Ureter (tissue), 1 donor: ENCODE results near the gene DOK3. TPM values are rescaled to one million over a fixed set of nuclear protein-coding genes. Genes with fewer than 3 reads are reported as not detected.
A peak's percentile ranks its signal among the peaks of the same experiment; 100 is the strongest.
"Not testable (repeated sequence)": the region's sequence is repeated elsewhere in the genome, so short reads cannot be mapped to it uniquely, and the experiment has no call there.

Experiments used
- DNase-seq: peaks from one replicate; pipeline ENCODE4 v3.0.0-alpha.2; 2020; ENCODE audit warnings: low spot score
- total RNA-seq: library from RNA; stranded (reverse); gene quantifications from one replicate; pipeline ENCODE4 v1.2.4, GENCODE V29; 2023
- donor health status: DM: yes; HTN: yes; CAD: no.

The DOK3 gene
- total RNA-seq, 1 donor from 2014 or later: 7.9 TPM

- peak; percentile 96 for DNase-seq
Observed at GRCh38 chr5:177497292-177498012, 12.2 kb downstream of the DOK3 start, which contains the start of gene PDLIM7. TSS of gene PDLIM7 (minus strand) at chr5:177497604. CDS start at chr5:177496512, 1,092 bp downstream.

- DNase-seq: peak; percentile 86
Observed at GRCh38 chr5:177496727-177497291, 12.8 kb downstream of the DOK3 start.

DNA sequence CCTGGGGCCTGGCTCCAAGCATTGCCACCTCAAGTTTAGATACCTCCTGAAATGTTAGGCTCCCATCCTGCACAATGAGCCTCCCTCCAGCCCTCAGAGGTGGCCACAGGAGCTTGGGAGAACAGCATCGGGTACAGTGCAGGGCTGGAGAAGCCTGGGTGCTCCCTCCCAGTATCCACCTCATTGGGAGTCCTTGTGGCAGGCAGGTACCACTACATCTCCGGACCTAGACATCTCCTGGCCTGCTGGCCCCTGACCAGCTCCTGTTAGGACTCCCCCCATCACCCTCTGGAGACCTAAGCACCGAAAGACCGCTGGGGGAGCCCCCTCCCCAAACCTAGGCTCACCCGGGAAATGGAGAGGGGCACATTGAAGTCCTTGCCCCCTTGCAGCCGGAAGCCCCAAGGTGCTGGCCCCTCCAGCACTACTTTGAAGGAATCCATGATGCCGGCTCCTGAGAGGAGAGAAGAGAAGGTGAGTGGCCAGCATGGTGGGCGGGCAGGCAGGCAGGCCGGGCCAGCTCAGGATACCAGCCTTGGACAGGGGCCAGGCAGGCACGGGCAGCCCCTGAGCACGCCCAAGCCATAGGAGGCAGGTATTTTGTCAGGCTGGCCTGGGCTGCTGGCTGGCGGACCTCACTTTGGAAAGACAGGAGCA, 13.4 kb downstream of the DOK3 start:
- DNase-seq: no peak

- DNase-seq: peak; percentile 81
Observed at GRCh38 chr5:177495243-177496060, 14.2 kb downstream of the DOK3 start.

DNA sequence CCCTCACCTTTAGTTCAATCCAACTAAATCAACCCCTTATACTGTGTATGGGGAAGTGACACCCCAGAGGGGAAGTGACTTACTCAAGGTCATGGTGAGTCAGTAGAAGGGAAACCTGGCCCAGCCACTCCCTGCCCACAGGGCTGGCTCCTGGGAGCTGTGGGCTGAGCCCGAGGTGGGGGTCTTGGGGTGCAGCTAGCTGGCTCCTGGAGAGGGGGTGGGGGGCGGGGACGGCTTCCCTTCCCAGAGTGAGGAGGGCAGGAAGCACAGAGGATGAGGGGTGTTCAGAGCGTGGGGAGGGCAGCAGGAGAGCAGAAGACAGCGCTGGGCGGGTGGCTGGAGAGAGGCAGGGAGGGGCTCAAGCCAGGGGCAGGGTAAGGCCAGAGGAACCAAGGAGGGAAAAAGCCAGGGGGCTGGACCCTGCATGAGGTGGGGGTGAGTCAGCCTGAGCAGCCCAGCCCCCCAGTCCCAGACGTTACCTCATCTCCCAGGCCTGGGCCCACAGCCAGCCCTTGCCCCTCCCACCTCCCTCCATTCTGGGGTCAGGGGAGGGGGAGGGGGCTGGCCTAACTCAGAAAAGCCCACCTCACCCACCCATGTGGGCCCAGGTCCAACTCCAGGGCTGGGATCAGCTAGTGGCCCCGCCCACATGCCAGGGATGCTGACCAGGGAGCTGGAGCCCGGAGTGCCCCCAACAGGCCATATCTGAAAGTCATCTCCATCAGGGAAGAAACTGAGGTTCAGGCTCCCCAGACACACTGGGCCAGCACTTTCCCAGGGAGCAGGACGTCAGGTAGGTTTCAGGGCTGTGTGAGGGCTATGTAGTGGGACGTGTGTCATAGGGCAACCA, 15.1 kb downstream of the DOK3 start:
- peak; percentile 81 for DNase-seq

GRCh38 chr5:177493795-177494345, 15.8 kb downstream of the DOK3 start:
- no peak for DNase-seq

DNA sequence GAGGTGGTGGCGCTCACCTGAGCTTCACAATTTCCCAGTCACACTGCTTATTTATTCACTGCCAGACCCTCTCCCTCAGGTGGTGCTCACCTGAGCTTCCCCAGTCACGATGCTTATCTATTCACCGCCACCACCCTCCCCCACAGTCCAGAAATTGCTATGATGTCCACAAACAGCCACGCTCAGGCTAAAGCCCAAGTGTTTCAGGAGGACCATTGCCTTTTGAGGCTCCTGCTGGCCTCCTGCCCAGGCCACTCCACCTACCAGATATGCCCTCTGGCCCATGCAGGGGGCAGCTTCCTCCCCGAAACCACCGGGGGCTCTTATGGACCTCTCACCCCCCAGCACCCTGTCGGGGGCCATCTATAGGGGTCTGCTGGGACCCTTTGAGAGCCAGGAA, 16.8 kb downstream of the DOK3 start:
- no peak for DNase-seq

- DNase-seq: no peak
Observed at GRCh38 chr5:177491983-177492746, 17.5 kb downstream of the DOK3 start.

- no peak for DNase-seq
Observed at GRCh38 chr5:177491429-177491945, 18.1 kb downstream of the DOK3 start.

DNA sequence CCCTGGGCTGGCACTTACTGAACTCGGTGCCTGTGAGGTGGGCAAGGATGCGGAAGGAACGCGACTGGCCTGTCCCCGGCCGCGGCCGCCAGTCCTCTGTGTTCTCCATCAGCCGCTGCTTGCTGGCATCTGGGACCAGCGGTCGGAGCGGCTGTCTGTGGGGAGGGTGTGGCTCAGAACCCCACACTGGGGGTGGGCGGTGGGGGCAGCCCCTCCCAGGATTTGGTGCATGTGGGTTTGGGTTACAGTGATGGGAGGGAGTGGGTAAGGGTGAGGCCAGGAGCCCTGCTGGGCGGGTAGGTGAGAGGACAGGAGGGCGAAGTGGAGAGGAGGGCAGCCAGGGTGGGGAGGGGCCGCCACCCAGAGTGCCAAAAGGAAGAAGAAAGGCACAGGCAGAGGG, 18.6 kb downstream of the DOK3 start:
- DNase-seq: no peak

DNA sequence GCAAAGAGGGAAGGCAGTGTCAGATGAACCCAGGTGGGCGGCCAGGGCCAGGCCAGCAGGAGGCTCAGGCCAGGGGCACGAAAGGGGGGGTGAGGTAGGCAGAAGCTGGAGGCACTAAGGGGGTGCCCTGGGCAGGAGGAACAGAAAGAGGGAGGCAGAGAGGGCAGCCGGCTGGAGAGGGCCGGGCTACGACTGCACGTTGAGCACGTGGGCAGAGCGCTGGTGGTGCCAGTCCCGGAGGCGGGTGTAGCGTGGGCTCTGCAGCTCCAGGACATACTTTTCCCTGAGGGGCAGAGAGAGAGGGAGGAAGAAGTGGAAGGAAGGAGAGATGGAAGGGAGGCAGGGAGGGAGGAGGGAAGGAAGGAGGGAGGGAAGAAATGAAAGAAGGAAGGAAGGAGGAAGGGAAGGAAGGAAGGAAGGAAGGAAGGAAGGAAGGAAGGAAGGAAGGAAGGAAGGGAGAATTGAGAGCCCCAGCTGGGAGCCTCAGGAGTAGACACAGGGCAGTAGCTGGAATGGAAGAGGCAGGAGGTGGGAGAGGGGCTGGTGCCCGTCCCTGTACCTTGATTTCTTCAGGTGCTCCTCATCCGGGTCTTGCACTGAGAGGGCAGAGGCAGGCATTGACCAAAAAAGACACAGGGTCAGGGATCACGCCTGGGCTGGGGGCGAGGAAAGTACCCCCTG, 19.2 kb downstream of the DOK3 start:
- no peak for DNase-seq

DNA sequence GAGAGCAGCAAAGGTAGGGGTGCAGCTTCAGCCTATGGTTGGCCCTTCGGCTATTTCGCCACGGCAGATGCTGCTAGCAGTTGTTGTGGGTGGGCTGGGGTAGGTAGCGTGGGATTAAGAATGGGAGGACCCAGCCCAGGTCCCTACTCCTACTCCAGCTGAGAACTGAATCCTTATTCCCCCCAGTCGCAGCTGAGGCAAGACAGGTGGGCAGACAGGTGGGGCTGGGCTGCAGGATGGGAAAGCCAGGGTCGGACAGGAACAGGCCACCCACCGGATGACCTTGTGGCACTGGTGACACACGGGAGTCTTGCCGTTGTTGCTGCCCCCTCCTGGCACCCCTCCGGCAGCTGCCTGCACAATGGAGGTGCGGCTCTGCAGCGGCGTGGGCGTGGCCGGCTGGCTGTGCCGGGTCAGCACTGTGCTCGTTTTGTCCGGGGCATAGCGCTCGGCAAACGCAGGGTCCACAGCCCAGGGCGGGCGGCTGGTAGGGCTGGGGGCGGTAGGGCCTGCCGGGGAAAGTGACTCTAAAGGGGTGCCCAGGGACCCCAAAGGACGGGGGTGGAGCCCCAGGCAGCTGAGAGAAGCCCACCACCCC, 20.4 kb downstream of the DOK3 start:
- no peak for DNase-seq

- no peak for DNase-seq
Observed at GRCh38 chr5:177487975-177488374, 21.7 kb downstream of the DOK3 start.

DNA sequence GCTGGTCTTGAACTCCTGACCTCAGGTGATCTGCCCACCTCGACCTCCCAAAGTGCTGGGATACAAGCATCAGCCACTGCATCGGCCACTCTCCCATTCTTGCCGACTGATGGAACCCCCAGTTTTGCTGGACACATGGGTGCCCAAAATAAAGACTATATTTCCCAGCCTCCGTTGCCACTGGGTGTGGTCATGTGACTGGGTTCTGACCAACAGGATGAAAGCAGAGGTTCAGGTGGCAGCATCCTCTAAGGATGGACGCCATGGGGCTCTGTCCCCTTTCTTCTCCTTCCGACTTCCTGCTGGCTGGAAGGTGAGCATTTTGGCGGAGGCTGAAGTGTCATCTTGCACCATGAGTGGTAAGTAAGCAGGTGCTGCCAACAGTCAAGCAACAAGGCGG, 22.5 kb downstream of the DOK3 start:
- DNase-seq: no peak

DNA sequence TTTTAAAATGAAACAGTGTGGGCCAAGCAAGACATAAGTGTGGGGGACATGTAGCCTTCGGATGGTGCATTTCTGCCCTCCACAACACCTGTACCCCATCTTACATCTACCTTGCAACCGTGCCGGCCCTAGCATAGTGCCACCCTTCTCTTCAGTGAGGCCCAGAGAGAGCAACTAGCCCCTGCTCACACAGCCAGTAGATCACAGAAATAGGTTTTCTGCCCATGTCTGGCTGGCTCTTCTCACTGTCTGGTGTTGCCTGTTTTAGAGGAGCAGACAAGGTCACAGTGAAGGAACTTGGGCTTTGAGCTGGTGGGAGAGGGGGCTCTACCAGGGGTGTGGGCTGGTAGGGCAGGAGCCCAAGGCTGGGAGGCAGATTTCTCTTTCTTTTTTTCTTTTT, 23.4 kb downstream of the DOK3 start:
- no peak for DNase-seq

DNA sequence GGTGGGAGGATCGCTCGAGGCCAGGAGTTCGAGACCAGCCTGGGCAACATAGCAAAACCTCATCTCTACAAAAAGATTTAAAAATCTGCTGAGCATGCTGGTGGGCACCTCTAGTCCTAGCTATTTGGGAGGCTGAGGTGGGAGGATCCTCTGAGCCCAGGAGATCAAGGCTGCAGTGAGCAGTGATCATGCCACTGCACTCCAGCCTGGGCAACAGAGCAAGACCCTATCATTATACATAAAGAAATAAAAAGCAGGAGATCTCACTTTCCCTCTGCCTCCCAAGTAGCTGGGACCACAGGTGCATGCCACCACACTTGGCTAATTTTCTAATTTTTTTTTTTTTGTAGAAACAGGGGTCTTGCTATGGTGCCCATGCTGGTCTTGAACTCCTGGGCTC, 23.9 kb downstream of the DOK3 start:
- DNase-seq: not testable (repeated sequence)

GRCh38 chr5:177484902-177485549, 24.6 kb downstream of the DOK3 start:
- no peak for DNase-seq
